ENCODE data around the gene ZGPAT.

ZGPAT gene

GRCh38 chr20:63702036-63702665 is 5.7 kb upstream of the ZGPAT start:
- H3K4me3 ChIP-seq (ENCODE audit: low read length) = no peak overlapping the region
- no peak for TF ChIP-seq CTCF (conservative IDR thresholded peaks at IDR 0.05; ENCODE audit: low read depth, low read length)
- DNase-seq (ENCODE audit: low read depth) = no peak

- no peak for DNase-seq (ENCODE audit: low read depth)
- no peak overlapping the region for H3K4me3 ChIP-seq (ENCODE audit: low read length)
- no peak for TF ChIP-seq CTCF (conservative IDR thresholded peaks at IDR 0.05; ENCODE audit: low read depth, low read length)
Observed at GRCh38 chr20:63702751-63703470, 4.9 kb upstream of the ZGPAT start.

- no peak for TF ChIP-seq CTCF (conservative IDR thresholded peaks at IDR 0.05; ENCODE audit: low read depth, low read length)
- no peak for DNase-seq (ENCODE audit: low read depth)
- H3K4me3 ChIP-seq (ENCODE audit: low read length) = no peak overlapping the region
Observed at GRCh38 chr20:63703471-63703975, 4.3 kb upstream of the ZGPAT start.

- TF ChIP-seq CTCF (conservative IDR thresholded peaks at IDR 0.05; ENCODE audit: low read depth, low read length) = no peak
- no peak for DNase-seq (ENCODE audit: low read depth)
- no peak overlapping the region for H3K4me3 ChIP-seq (ENCODE audit: low read length)
Observed at GRCh38 chr20:63703976-63704748, 3.7 kb upstream of the ZGPAT start.

GRCh38 chr20:63704749-63705117 is 3.1 kb upstream of the ZGPAT start:
- TF ChIP-seq CTCF (conservative IDR thresholded peaks at IDR 0.05; ENCODE audit: low read depth, low read length) = no peak
- DNase-seq (ENCODE audit: low read depth) = no peak
- no peak overlapping the region for H3K4me3 ChIP-seq (ENCODE audit: low read length)

GRCh38 chr20:63705232-63706026 is 2.4 kb upstream of the ZGPAT start:
- no peak overlapping the region for H3K4me3 ChIP-seq (ENCODE audit: low read length)
- no peak for DNase-seq (ENCODE audit: low read depth)
- TF ChIP-seq CTCF (conservative IDR thresholded peaks at IDR 0.05; ENCODE audit: low read depth, low read length) = no peak
